NOMO-1 treated with DMSO at 0.1 percent for 48 hours (cell line): Measurements from ENCODE around the gene PCSK1N.
"Not testable (repeated sequence)": the region's sequence is repeated elsewhere in the genome, so short reads cannot be mapped to it uniquely, and the experiment has no call there.

ENCODE experiments used
- DNase-seq: peaks from one replicate; lab custom pipeline; 2025; ENCODE audit not compliant: unreplicated experiment; lab: John Stamatoyannopoulos, UW

The PCSK1N gene

GRCh38 chrX:48824066-48824465 is 11.3 kb downstream of the PCSK1N start:
- no peak for DNase-seq

DNA sequence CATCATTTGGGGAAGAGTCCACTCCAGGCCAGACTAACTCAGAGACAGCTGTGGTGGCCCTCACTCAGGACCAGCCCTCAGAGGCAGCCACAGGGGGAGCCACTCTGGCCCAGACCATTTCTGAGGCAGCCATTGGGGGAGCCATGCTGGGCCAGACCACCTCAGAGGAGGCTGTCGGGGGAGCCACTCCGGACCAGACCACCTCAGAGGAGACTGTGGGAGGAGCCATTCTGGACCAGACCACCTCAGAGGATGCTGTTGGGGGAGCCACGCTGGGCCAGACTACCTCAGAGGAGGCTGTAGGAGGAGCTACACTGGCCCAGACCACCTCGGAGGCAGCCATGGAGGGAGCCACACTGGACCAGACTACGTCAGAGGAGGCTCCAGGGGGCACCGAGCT is 12.4 kb downstream of the PCSK1N start:
- no peak for DNase-seq

- not testable (repeated sequence) for DNase-seq
These were observed 16.0 kb downstream of the PCSK1N start for GRCh38 chrX:48819394-48819793.

GRCh38 chrX:48818866-48819265 is 16.5 kb downstream of the PCSK1N start:
- no peak for DNase-seq

GRCh38 chrX:48818098-48818497 is 17.3 kb downstream of the PCSK1N start:
- no peak for DNase-seq

DNA sequence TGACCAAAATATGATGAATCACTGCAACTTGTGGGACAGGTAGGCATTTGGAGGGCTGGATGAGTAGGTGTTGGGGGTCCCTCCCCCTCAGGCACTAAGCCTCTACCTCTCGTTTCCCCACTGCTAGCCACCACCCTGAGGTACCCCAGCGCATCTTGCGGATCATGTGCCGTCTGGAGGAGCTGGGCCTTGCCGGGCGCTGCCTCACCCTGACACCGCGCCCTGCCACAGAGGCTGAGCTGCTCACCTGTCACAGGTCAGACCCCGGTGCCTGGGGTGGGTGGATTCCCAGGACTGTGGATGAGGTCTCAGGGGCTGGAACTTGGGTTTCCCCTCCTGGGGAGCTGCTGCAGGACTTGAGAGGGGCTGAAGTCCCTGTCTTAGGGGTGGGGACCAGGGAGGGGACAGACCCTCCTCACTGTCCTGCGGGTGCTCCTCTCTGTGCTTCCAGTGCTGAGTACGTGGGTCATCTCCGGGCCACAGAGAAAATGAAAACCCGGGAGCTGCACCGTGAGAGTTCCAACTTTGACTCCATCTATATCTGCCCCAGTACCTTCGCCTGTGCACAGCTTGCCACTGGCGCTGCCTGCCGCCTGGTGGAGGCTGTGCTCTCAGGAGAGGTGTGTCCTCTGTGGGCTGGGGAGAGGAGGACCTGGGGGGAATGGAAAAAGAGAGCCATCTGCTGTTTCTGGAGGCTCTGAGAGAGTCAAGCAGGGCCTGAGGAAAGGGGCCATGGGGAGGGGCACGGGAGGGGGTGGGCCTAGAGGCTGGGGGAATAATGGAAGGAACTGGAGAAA is 19.2 kb downstream of the PCSK1N start:
- no peak for DNase-seq

- no peak for DNase-seq
These were observed 20.1 kb downstream of the PCSK1N start for GRCh38 chrX:48815266-48815665.

GRCh38 chrX:48814722-48815121 is 20.7 kb downstream of the PCSK1N start:
- no peak for DNase-seq

GRCh38 chrX:48813644-48814043 is 21.8 kb downstream of the PCSK1N start:
- DNase-seq: no peak

GRCh38 chrX:48806081-48806480 is 29.3 kb downstream of the PCSK1N start:
- no peak for DNase-seq

DNA sequence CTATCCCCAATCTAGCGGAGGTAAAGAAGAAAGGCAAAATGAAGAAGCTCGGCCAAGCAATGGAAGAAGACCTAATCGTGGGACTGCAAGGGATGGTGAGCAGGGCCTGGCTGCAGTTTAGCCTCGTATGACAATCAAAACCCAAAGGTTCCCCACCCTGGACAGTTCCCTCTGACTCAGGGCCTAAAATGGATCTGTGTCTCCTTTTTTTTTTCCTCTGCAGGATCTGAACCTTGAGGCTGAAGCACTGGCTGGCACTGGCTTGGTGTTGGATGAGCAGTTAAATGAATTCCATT is 32.6 kb downstream of the PCSK1N start:
- DNase-seq: no peak

DNA sequence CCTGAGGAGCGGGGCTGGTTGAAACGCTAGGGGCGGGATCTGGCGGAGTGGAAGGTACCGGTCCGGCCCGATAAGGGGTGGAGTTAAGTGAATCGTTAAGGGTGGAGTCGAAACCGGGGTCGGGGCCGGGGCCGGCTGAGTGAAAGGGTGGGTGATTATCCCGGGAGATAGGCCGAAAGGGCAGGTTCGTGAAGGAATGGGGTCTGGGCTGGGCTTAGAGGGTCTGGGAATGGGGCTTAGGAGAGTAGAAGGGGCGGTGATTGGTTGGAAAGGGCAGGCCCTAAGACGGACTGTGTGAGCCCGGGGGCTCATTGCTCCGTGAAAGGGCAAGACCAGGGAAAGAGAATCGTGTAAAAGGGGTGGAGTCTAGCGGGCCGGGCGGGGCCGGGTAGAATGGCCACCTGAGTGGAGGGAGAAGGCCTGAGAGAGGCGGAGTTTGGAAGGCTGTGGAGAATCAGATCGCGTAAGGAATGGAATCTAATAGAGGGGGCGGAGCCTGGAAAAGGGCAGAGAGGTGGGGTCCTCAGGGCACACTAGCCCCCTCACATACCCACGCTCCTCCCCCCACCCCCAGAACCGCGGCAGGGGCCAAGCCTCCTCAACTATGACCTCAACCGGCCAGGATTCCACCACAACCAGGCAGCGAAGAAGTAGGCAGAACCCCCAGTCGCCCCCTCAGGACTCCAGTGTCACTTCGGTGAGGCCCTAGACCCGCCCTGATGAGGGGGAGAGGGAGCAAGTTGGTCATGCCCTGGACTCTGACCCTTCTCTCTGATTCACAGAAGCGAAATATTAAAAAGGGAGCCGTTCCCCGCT is 33.1 kb downstream of the PCSK1N start:
- peak; percentile 76 for DNase-seq

DNA sequence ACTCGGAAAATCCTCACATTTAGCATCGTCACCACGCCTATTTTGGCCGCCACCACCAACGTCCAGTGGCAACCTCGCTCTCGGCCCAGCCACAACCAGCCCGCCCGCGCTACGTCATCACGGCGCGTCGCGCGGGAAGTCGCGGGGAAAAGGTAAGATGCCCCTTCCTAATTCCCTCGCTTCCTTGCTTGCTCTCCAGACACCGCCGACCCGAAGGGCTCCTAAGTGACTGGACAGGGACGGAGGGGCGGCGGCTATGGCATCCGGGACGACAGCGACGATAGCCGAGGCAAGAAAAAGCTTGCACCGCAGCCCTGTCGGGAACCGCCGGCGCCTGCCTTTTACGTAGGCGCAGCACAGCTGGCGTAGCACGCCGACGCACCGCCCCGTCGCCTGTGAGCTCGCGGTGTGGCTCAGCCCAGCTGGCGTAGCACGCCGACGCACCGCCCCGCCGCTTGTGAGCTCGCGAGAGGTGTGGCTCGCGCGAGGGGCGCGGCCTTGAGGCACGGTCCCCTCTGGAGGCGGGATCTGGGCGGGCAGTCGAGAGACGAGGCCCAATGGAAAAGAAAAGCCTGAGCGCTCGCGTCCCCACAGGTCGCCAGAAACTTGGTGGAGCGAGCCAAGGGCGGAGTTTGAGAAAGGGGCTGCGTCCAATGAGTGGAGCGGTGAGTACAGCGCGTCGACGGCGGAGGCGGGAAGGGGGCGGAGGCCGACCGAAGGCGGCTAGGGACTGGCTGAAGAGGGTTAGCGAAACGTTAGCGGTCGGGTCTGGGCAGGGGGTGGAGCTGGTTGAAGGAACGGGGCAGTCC is 33.9 kb downstream of the PCSK1N start, which contains the start of gene HDAC6:
Gene HDAC6, plus strand, starts transcription at position 788 of the 809 bp plus-strand sequence. CDS start 626 bp downstream, outside the sequence.
- DNase-seq: peak; percentile 95

- no peak for DNase-seq
These were observed 34.7 kb downstream of the PCSK1N start for GRCh38 chrX:48800574-48801279.

DNA sequence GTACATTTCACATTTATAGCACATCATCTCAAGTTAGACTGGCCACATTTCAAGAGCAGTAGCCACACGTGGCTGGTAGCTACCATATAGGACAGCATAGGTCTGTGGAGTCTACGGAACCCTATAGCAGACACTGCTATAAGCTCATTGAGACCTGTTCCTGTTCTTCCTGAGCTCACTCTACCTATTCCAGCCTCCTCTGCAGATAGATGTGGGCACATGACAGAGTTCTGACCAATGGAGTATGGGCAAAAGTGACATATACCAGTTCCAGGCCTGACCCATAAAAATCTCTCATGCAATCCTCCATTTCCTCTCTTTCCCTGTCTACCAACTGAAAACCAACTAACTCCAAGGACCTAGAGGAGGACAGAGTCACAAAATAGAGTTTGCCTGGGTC is 37.1 kb downstream of the PCSK1N start:
- no peak for DNase-seq

- no peak for DNase-seq
These were observed 40.4 kb downstream of the PCSK1N start for GRCh38 chrX:48794911-48795515.

- no peak for DNase-seq
These were observed 41.0 kb downstream of the PCSK1N start for GRCh38 chrX:48794340-48794910.

GRCh38 chrX:48793935-48794334 is 41.5 kb downstream of the PCSK1N start:
- no peak for DNase-seq

DNA sequence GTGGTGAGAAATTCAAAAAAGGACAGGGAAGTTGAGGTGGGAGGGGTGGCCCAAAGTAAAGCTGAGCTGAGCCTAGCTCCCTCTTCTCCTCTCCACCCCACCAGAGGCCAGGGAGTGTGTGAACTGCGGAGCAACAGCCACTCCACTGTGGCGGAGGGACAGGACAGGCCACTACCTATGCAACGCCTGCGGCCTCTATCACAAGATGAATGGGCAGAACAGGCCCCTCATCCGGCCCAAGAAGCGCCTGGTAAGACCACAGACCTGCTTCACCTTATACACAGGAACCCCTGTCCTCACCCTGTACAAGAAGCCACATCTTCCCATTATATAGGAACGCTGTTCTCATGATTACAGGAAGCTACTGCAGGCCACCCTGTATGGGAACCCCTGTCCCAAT is 43.2 kb downstream of the PCSK1N start:
- no peak for DNase-seq
